ENCODE data around the gene ZNF804A. TPM values are rescaled to one million over a fixed set of nuclear protein-coding genes. Genes with fewer than 3 reads are reported as not detected.

The ZNF804A gene
- total and polyA plus RNA-seq, 8 donors = 0.03 to 3.7 (median 0.33) TPM; not detected in 2

DNA sequence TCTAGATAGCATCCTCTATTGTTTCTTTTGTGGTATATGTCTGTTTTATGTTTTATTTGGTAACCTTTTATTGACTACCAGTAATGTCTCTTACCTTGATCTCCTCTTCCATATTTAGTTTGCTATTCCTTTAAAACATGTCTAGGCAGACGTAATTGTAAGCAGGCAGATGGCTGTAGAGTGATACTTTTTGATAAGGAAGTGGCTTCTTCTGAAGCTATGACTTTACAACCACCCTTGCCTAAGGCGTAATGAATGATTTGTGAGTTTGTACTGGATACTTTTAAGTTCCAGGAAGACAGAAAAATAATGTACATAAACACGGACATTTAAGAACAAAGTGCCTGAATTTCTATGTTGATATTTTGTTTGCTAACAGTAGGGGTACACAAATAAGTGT lies 85.6 kb downstream of the ZNF804A start:
- Histone ChIP-seq H3K4me1 (no peaks in the 10 kb centered on the region), H3K36me3 (no peaks in the 10 kb centered on the region), H3K27me3 (no peaks in the 10 kb centered on the region), H3K9me3 (peaks cover 0 to 19% (median 10%) of the 10 kb centered on the region in 4 donors), H3K27ac (no peak overlapping the region), H3K4me3 (no peak overlapping the region)
- DNase-seq = no peak
- TF ChIP-seq EP300 (IDR thresholded peaks at IDR 0.05) (no peak), POLR2A (IDR thresholded peaks at IDR 0.05) (no peak), POLR2AphosphoS5 (IDR thresholded peaks at IDR 0.05) (no peak)
- TF ChIP-seq, protein P1, sequence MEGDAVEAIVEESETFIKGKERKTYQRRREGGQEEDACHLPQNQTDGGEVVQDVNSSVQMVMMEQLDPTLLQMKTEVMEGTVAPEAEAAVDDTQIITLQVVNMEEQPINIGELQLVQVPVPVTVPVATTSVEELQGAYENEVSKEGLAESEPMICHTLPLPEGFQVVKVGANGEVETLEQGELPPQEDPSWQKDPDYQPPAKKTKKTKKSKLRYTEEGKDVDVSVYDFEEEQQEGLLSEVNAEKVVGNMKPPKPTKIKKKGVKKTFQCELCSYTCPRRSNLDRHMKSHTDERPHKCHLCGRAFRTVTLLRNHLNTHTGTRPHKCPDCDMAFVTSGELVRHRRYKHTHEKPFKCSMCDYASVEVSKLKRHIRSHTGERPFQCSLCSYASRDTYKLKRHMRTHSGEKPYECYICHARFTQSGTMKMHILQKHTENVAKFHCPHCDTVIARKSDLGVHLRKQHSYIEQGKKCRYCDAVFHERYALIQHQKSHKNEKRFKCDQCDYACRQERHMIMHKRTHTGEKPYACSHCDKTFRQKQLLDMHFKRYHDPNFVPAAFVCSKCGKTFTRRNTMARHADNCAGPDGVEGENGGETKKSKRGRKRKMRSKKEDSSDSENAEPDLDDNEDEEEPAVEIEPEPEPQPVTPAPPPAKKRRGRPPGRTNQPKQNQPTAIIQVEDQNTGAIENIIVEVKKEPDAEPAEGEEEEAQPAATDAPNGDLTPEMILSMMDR (IDR thresholded peaks at IDR 0.05) = no peak
- 54 to 72% (median 68%) methylated on average over 3 of the region's 3 CpGs for whole genome bisulfite sequencing, 5 donors
- intact Hi-C loops (cut with DNase I; ENCODE audit: low total_unique reads) = no loop called here

DNA sequence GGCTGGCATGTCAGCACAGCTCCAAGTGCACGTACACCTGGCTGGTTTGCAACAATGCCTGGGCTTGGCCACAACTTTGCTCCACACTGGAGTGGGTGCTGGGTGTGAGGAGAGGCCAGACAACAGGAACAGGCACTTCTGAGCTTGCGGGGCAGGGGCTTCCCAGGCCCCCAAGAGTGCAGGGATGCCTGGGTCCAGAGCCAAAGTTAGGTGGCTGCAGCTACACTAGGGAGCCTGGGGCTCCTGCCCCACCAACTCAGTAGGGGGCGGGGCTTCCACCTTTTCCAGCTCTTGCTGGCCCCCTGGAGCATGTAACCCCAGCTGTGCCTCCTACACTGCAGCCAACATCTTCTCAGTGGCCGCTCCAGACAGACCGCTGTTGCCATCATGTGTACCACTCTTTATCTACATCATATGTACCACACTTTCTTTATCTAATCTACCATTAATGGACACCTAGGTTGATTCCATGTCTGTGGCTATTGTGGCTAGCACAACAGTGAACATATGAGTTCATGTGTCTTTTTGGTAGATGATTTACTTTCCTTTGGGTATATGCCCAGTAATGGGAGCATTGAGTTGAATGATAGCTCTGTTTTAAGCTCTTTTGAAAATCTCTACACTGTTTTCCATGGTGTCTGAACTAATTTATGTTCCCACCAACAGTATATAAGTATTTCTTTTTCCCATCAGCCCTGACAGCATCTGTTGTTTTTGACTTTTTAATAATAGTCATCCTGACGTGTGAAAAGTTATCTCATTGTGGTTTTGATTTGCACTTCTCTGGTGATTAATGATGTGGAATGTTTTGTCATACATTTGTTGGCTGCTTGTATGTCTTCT lies 87.9 kb downstream of the ZNF804A start:
- Histone ChIP-seq H3K36me3 (no peaks in the 10 kb centered on the region), H3K9me3 (no peaks in the 10 kb centered on the region), H3K4me3 (no peak overlapping the region), H3K27me3 (no peaks in the 10 kb centered on the region), H3K27ac (no peak overlapping the region), H3K4me1 (no peaks in the 10 kb centered on the region)
- TF ChIP-seq EP300 (IDR thresholded peaks at IDR 0.05) (no peak), POLR2A (IDR thresholded peaks at IDR 0.05) (no peak), POLR2AphosphoS5 (IDR thresholded peaks at IDR 0.05) (no peak)
- TF ChIP-seq, protein P1 (IDR thresholded peaks at IDR 0.05) = no peak
- no peak for DNase-seq
- WGBS, 5 donors = 68 to 85% (median 75%) methylated on average over 3 to 6 of the region's 6 CpGs
- intact Hi-C loops (cut with DNase I; ENCODE audit: low total_unique reads) = no loop called here

DNA sequence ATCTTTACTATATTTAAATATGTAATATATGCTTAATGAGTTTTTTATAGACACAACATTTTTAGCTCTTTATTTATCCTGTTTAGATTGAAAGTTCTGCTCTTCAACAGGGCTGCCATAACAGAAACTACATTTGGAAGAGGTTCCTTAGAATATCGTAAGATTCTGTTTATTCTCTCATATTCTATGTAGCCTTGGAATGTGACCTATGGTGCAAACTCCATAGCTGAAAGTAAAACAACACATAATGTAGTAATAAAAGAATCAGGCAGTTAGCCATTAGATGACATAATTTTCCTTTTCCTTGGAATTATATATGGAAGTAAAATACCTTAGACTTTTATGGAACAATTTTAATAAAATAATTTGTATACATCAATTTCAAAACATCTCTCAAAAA lies 91.3 kb downstream of the ZNF804A start:
- Histone ChIP-seq H3K36me3 (no peaks in the 10 kb centered on the region), H3K4me3 (no peak overlapping the region), H3K9me3 (no peaks in the 10 kb centered on the region), H3K27ac (no peak overlapping the region), H3K4me1 (no peaks in the 10 kb centered on the region), H3K27me3 (no peaks in the 10 kb centered on the region)
- no peak for TF ChIP-seq EP300 (IDR thresholded peaks at IDR 0.05)
- WGBS, 5 donors = 56 to 84% (median 75%) methylated on average over 1 of the region's 1 CpG
- peak in 1 of 2 donors; percentile 21 for DNase-seq
- intact Hi-C loops (cut with DNase I; ENCODE audit: low total_unique reads) = no loop called here

DNA sequence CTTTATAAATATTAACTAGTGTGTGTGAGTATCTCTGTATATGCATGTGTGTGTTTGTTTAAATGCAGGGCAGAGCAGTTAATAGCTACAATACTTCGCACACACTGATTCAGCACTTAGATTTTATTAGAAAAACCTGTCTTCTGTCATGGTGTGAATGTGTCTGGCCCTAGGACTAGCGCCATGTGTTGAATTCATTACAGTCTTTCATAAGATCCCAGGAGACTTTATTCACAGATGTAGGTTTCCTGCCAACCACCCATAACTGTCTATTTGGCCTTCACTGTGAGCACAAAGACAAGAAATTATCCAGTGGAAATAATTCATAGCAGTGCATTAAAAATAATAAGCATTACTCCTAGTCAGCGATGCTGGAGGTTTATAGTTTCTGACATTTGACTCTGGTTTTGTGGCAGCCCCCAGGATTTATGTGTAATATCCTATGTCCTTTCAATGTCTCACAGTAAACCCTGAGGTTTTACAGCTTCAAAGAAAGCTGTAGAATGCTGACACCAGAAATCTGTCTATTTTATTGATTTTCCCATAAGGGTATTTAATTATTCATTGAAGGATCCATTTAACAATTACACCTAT lies 93.9 kb downstream of the ZNF804A start:
- Histone ChIP-seq H3K4me3 (no peak overlapping the region), H3K27ac (no peak overlapping the region), H3K27me3 (no peaks in the 10 kb centered on the region), H3K4me1 (no peaks in the 10 kb centered on the region), H3K9me3 (no peaks in the 10 kb centered on the region), H3K36me3 (no peaks in the 10 kb centered on the region)
- DNase-seq = peak in 1 of 2 donors; percentile 54
- TF ChIP-seq POLR2AphosphoS5 (IDR thresholded peaks at IDR 0.05) (no peak), POLR2A (IDR thresholded peaks at IDR 0.05) (no peak), EP300 (IDR thresholded peaks at IDR 0.05) (no peak)
- TF ChIP-seq, protein P1 (IDR thresholded peaks at IDR 0.05) = no peak
- intact Hi-C loops (cut with DNase I; ENCODE audit: low total_unique reads) = no loop called here
- WGBS, 5 donors = 55 to 79% (median 70%) methylated on average over 3 of the region's 3 CpGs

DNA sequence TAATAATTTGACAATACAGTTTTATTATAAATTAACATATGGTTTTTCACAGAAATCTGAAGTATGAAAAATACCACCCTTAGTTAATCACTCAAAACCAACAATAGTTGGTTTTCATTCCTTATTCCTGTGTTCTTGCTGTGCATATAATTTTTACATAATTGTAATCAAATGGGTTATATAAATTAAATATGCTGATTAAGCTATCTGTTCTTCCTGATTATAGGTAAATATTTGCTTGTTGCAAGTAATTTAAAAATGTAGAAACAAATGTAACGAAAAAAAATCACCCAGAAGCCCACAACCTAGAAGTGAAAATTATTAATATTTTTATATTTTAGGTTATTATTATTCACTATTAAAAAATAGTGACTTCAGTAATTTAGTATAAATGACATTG lies 98.3 kb downstream of the ZNF804A start:
- H3K4me3 ChIP-seq = no peak overlapping the region
- no peaks in the 10 kb centered on the region for H3K27me3 ChIP-seq
- TF ChIP-seq EP300 (IDR thresholded peaks at IDR 0.05) (no peak), POLR2A (IDR thresholded peaks at IDR 0.05) (no peak), POLR2AphosphoS5 (IDR thresholded peaks at IDR 0.05) (no peak)
- TF ChIP-seq, protein P1 (IDR thresholded peaks at IDR 0.05) = no peak
- intact Hi-C loops (cut with DNase I; ENCODE audit: low total_unique reads) = no loop called here
- H3K27ac ChIP-seq = no peak overlapping the region
- no peak for DNase-seq
- H3K36me3 ChIP-seq = no peaks in the 10 kb centered on the region
- WGBS, 5 donors = 33 to 63% (median 48%) methylated on average over 1 of the region's 1 CpG
- no peaks in the 10 kb centered on the region for H3K9me3 ChIP-seq
- no peaks in the 10 kb centered on the region for H3K4me1 ChIP-seq
